HFF-Myc (cell line): ENCODE data around the gene FBXO44.
"Not testable (repeated sequence)": the region's sequence is repeated elsewhere in the genome, so short reads cannot be mapped to it uniquely, and the experiment has no call there.

Source experiments
- DNase-seq: peaks from one replicate; pipeline ENCODE4 v3.0.0-alpha.2; 2011; ENCODE audit warnings: low read depth; ENCODE audit errors: extremely low read depth
- H3K4me3 ChIP-seq: replicated peaks from 2 replicates; pipeline ENCODE4 v1.5.1; 2011; ENCODE audit warnings: low read depth, mild to moderate bottlenecking, control low read depth, low read length
- TF ChIP-seq, protein P1 (sequence below): IDR thresholded peaks from 2 replicates; pipeline ENCODE4 v1.5.1; 2012; ENCODE audit warnings: mild to moderate bottlenecking, low read depth, low read length, control low read depth; ENCODE audit errors: missing control alignments

The FBXO44 gene

DNA sequence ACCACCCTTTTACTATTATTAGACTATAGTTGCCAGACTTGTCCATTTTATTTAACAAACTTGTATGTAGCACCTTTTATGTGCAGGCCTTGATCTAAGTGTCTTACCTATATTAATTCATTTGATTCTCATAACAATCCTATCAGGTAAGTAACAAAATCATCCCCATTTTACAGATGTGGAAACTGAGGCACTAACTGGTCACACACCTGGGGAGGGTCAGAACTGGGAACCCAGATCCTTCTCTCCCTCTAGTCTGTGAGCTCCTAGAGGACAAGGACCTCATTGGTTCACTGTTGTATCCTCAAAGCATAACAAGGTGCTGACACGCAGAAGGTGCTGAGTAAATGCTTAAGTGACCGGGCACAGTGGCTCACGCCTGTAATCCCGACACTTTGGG is 15.3 kb upstream of the FBXO44 start:
- TF ChIP-seq, protein P1, sequence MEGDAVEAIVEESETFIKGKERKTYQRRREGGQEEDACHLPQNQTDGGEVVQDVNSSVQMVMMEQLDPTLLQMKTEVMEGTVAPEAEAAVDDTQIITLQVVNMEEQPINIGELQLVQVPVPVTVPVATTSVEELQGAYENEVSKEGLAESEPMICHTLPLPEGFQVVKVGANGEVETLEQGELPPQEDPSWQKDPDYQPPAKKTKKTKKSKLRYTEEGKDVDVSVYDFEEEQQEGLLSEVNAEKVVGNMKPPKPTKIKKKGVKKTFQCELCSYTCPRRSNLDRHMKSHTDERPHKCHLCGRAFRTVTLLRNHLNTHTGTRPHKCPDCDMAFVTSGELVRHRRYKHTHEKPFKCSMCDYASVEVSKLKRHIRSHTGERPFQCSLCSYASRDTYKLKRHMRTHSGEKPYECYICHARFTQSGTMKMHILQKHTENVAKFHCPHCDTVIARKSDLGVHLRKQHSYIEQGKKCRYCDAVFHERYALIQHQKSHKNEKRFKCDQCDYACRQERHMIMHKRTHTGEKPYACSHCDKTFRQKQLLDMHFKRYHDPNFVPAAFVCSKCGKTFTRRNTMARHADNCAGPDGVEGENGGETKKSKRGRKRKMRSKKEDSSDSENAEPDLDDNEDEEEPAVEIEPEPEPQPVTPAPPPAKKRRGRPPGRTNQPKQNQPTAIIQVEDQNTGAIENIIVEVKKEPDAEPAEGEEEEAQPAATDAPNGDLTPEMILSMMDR, result no peak
- no peak for DNase-seq
- no peak overlapping the region for H3K4me3 ChIP-seq

DNA sequence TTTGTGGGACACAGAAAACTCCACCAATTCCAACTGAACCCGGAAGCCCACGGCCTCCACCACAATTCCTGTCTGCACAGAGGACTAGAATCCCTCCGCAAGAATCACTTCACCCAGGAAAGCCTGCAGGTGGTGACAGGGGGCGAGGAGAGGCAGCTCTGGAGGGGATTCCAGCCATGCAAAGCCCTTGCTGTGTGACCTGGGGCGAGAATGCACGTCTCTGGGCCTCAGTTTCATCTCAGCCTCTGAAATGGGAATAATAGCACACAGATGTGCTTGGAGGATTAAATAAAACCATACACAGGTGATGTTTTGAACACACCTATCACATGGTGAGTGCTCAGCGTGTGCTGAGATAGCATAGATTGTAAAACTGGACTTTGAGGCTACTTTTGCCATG is 14.6 kb upstream of the FBXO44 start:
- TF ChIP-seq, protein P1, result no peak
- no peak overlapping the region for H3K4me3 ChIP-seq
- no peak for DNase-seq

DNA sequence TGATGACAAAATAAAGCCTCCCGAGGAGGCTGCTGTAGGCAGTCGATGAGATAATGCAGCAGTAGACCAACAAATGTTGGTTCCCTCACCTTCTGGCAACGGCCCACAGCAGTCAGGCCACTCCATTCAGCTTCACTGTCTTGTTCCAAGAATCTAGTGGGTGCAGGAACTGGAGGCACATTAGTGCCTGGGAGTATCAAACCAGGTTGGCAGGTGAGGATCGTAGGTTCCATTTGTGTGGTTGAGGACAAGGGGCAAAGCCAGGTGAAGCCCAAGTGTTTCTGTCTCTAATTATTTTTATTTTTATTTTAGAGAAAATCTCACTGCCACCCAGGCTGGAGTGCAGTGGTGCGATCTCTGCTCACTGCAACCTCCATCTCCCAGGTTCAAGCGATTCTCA is 13.7 kb upstream of the FBXO44 start:
- TF ChIP-seq, protein P1, result no peak
- H3K4me3 ChIP-seq, result no peak overlapping the region
- no peak for DNase-seq

DNA sequence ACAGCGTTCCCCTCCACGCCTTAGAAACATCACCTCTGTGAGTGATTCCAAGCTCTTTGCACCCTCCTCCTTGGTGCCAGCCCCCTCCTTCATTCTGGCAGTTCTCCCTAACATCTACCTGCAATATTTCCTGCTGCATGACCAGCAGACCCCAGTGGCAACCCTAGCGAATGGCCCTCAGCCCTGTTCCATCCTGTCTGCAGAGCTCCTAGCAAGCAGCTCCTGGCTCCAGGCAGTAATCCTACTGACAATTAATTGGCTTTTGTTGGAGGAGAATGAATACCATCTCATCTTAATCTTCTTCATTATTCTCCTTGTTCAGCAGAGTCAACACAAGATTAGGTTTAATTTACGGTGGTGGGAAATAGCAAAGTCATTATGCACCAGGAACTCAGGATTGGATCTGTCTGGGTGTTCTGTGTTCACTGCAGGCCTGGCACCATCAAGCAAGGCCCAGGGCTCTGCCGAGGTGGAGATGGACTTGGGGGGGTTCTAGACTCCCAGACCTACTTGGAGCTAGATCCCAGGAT is 12.8 kb upstream of the FBXO44 start:
- no peak overlapping the region for H3K4me3 ChIP-seq
- no peak for DNase-seq
- TF ChIP-seq, protein P1, result no peak

DNA sequence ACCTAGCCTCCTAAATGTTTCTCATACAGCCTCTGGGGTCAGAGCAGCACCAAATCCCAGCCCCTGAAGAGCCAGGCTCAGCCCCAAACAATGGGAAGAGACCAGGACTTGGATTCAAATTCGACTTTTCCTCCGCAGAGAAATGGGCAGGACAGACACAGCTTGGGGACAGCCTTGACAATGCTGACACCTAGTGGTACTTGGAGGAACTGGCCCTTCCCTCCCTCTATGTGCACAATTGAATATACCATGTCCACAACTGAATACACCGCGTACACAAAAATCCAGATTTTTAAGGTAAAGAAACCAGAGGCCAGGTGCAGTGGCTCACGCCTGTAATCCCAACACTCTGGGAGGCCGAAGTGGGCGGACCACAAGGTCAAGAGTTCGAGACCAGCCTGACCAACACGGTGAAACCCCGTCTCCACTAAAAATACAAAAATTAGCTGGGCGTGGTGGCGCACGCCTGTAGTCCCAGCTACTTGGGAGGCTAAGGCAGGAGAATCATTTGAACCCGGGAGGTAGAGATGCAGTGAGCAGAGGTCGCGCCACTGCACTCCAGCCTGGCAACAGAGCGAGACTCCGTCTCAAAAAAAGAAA is 12.2 kb upstream of the FBXO44 start:
- TF ChIP-seq, protein P1, result peak; percentile 97
- H3K4me3 ChIP-seq, result not testable (repeated sequence)
- DNase-seq, result peak; percentile 47

DNA sequence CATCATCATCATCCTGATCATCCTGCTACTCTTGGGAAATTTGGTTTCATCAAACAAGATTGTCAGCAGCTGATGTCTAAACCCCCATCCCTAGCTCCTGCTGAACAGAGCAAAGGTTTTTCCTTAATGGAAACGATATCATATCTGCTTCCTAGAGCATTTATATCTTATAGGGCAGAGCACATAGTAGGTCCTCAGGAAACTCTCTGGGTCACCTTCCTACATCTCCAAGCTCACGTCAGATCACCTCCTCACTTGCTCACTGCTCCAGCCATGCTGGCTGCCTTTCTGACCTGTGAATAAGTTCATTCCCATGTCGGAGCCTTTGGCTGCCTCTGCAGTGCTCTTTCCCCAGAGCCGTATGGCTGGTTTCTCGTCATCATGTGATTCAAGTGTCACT is 10.9 kb upstream of the FBXO44 start:
- TF ChIP-seq, protein P1, result no peak
- DNase-seq, result no peak

DNA sequence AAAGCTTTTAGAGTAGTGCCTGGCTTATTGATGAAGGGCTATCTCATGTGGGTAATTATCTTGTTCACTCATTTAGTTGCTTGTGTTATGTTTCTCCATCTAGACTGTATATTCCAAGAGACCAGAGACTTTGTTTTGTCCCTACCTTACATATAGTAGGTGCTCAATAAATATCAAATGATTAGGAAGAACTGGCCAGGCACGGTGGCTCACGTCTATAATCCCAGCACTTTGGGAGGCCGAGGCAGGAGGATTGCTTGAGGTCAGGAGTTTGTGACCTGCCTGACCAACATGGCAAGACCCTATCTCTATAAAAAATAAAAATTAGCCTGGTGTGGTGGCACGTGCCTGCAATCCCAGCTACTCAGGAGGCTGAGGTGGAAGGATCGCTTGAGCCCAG is 9.4 kb upstream of the FBXO44 start:
- no peak overlapping the region for H3K4me3 ChIP-seq
- DNase-seq, result no peak
- TF ChIP-seq, protein P1, result no peak

More for the DNA sequence above, 10.9 kb upstream of the FBXO44 start:
- no peak overlapping the region for H3K4me3 ChIP-seq
